K562 (cell line): ENCODE results near the gene TSC1. TPM values are rescaled to one million over a fixed set of nuclear protein-coding genes. Genes with fewer than 3 reads are reported as not detected.

ENCODE experiments used
- ATAC-seq: fragments of 200-7000 bp; cut with Tn5 transposase; 3 replicates; pipeline ENCODE4 v1.9.1; 2020; ENCODE audit warnings: moderate library complexity
- BruUV-seq: library from RNA; stranded (reverse); fragments of 400-500 nt; replicated peaks from 2 replicates; lab custom pipeline; 2021; lab: Mats Ljungman, UMichigan
- CTCF ChIA-PET: fragments of 300-600 bp; formaldehyde crosslinking; extraction: SDS; loops from one replicate; lab custom pipeline; 2021; ENCODE audit warnings: low intra/inter-chr PET ratio; lab: Yijun Ruan, JAX
- POLR2A ChIA-PET: fragments of 300-600, 350-650 bp; sonication (Branson Sonifier 250); formaldehyde crosslinking; extraction: SDS; loops from one replicate; lab custom pipeline; 2021; ENCODE audit warnings: antibody characterized with exemption, inconsistent platforms; lab: Yijun Ruan, JAX
- DNase-seq, 4 experiments: peaks; one replicate each; pipeline versions ENCODE4 v3.0.0 to v3.0.0-alpha.2; 2011 to 2018; ENCODE audit warnings: low spot score in 3 of 4, mixed read lengths in 3 of 4; ENCODE audit errors: extremely low read depth in 1 of 4
- FAIRE-seq: peaks from 2 replicates; lab custom pipeline; 2011; peaks lifted over from hg19 to GRCh38; lab: Jason Lieb, UNC
- H2AFZ ChIP-seq: 2 replicates; pipeline ENCODE4 v1.6.0; 2011; ENCODE audit warnings: low read depth, low read length, control low read depth, inconsistent platforms
- H3K27ac ChIP-seq: fragments of 200-600 bp; 3 replicates; pipeline ENCODE4 v1.8.0; 2011; ENCODE audit warnings: low read depth, mild to moderate bottlenecking, control low read depth, inconsistent platforms, low read length, moderate library complexity, mixed read lengths; ENCODE audit errors: extremely low read depth
- H3K27me3 ChIP-seq, 2 experiments: fragments of 300-600 bp in 1 of 2; 2 replicates in 1 of 2; 3 replicates in 1 of 2; pipeline versions ENCODE4 v1.6.0 to v1.8.0; 2011; ENCODE audit warnings: inconsistent platforms in 2 of 2, low read length in 2 of 2, mild to moderate bottlenecking in 1 of 2, mixed read lengths in 1 of 2, moderate library complexity in 1 of 2; ENCODE audit not compliant: control insufficient read depth in 2 of 2, insufficient read depth in 2 of 2
- H3K36me3 ChIP-seq: fragments of 300-600 bp; 3 replicates; pipeline ENCODE4 v1.8.0; 2011; ENCODE audit warnings: mild to moderate bottlenecking, low read length, inconsistent platforms; ENCODE audit not compliant: control insufficient read depth, insufficient read depth
- H3K4me1 ChIP-seq, 2 experiments: fragments of 200-600 bp in 1 of 2; replicated peaks in 1 of 2; 2 replicates in 1 of 2; 3 replicates in 1 of 2; pipeline versions ENCODE4 v1.5.1 to v1.8.0; 2011; ENCODE audit warnings: inconsistent platforms in 2 of 2, low read length in 2 of 2, mild to moderate bottlenecking in 1 of 2, mixed read lengths in 1 of 2, moderate library complexity in 1 of 2; ENCODE audit not compliant: control insufficient read depth in 2 of 2, insufficient read depth in 2 of 2
- H3K4me2 ChIP-seq: 2 replicates; pipeline ENCODE4 v1.6.1; 2011; ENCODE audit warnings: low read length, control low read depth, inconsistent platforms, mixed read lengths; ENCODE audit not compliant: insufficient read depth
- H3K4me3 ChIP-seq: fragments of 200-600 bp; sonication (generic), shearing (Covaris generic); 2 replicates; pipeline ENCODE4 v1.5.1; 2016; ENCODE audit warnings: control low read depth, inconsistent platforms
- H3K79me2 ChIP-seq: fragments of 200-600 bp; 3 replicates; pipeline ENCODE4 v1.8.0; 2011; ENCODE audit warnings: low read length, inconsistent platforms; ENCODE audit not compliant: control insufficient read depth, insufficient read depth
- H3K9ac ChIP-seq, 2 experiments: 2 replicates each; pipeline versions ENCODE4 v1.6.0 to v1.6.1; 2011; ENCODE audit warnings: low read depth in 2 of 2, low read length in 2 of 2, control low read depth in 1 of 2, inconsistent platforms in 1 of 2, mild to moderate bottlenecking in 1 of 2, mixed read lengths in 1 of 2; ENCODE audit not compliant: insufficient read depth in 1 of 2
- H3K9me1 ChIP-seq: one replicate; pipeline ENCODE4 v1.6.0; 2011; ENCODE audit warnings: inconsistent platforms, mild to moderate bottlenecking, low read length, moderate library complexity; ENCODE audit not compliant: control insufficient read depth, insufficient read depth
- H3K9me3 ChIP-seq: replicated peaks from 2 replicates; pipeline ENCODE4 v1.5.1; 2011; ENCODE audit warnings: low read depth, low read length, inconsistent platforms; ENCODE audit not compliant: control insufficient read depth, insufficient read depth
- H4K20me1 ChIP-seq: replicated peaks from 2 replicates; pipeline ENCODE4 v1.6.1; 2011; ENCODE audit warnings: low read length, inconsistent platforms, mixed read lengths; ENCODE audit not compliant: control insufficient read depth, insufficient read depth
- ASH1L ChIP-seq: fragments of 450-650 bp; IDR thresholded peaks from 2 replicates; pipeline ENCODE4 v1.6.1; 2018; ENCODE audit warnings: borderline replicate concordance, mild to moderate bottlenecking, low read depth; ENCODE audit not compliant: partially characterized antibody
- CTCFL ChIP-seq: IDR thresholded peaks from 2 replicates; pipeline ENCODE4 v1.6.1; 2011; ENCODE audit warnings: borderline replicate concordance, low read depth, mild to moderate bottlenecking, moderate library complexity, low read length; ENCODE audit not compliant: insufficient read depth, poor library complexity, severe bottlenecking
- KDM4B ChIP-seq, 2 experiments: fragments of 450-650 bp in 1 of 2; sonication (generic) in 1 of 2; IDR thresholded peaks; 2 replicates each; pipeline ENCODE4 v1.6.1; 2016 to 2017; ENCODE audit warnings: borderline replicate concordance in 2 of 2, antibody characterized with exemption in 1 of 2, low read depth in 1 of 2, mild to moderate bottlenecking in 1 of 2
- MTA3 ChIP-seq: fragments of 450-650 bp; formaldehyde crosslinking; IDR thresholded peaks from 2 replicates; pipeline ENCODE4 v1.6.1; 2017; ENCODE audit warnings: mild to moderate bottlenecking, borderline replicate concordance
- SMAD2 ChIP-seq: fragments of 150-350 bp; IDR thresholded peaks from 2 replicates; pipeline ENCODE4 v1.6.1; 2014; ENCODE audit warnings: low read depth, mild to moderate bottlenecking, low read length
- USF1 ChIP-seq: sonication (generic); formaldehyde crosslinking; IDR thresholded peaks from 2 replicates; pipeline ENCODE4 v1.9.0; 2022; ENCODE audit warnings: mild to moderate bottlenecking, missing genetic modification reagents
- ZNF140 ChIP-seq: fragments of 250-450 bp; sonication (Bioruptor Pico); IDR thresholded peaks from 2 replicates; pipeline ENCODE4 v1.8.0; 2021; ENCODE audit warnings: moderate library complexity, mild to moderate bottlenecking, inconsistent platforms
- ZSCAN32 ChIP-seq: fragments of 450-650 bp; formaldehyde crosslinking; IDR thresholded peaks from 2 replicates; pipeline ENCODE4 v1.4.0; 2020; ENCODE audit warnings: mild to moderate bottlenecking, moderate library complexity
- WGBS: fragments of 100-300 bp; shearing (Covaris generic); methylation state at CpG from one replicate; pipeline ENCODE4 v1.1.6; 2016; ENCODE audit warnings: low coverage, mixed read lengths; ENCODE audit not compliant: insufficient coverage; ENCODE audit errors: missing lambda C conversion rate; 5-methylcytosine and 5-hydroxymethylcytosine counted together
- in situ Hi-C: fragments of 300-500 bp; cut with MboI; formaldehyde crosslinking; loops from 4 replicates; pipeline ENCODE4 v1.15.0; 2018; ENCODE audit warnings: inconsistent platforms, mixed read lengths
- intact Hi-C: fragments of 100-400 bp; cut with micrococcal nuclease; formaldehyde crosslinking; loops from 2 replicates; pipeline ENCODE4 v1.14.2; 2022
- polyA plus RNA-seq, 8 experiments: library from polyadenylated mRNA; depleted of rRNA in 4 of 8; stranded (reverse) in 5 of 8; unstranded in 3 of 8; fragments of >200 nt; fragmentation: Nextera tagmentation in 2 of 8; fragmentation: Illumina TruSeq in 1 of 8; extraction: Ambion mirVana in 2 of 8; extraction: Trizol in 1 of 8; gene quantifications; 2 replicates each; pipeline versions ENCODE4 v1.2.1 to v1.2.3, GENCODE V29; 2011 to 2014; ENCODE audit warnings: inconsistent platforms in 1 of 8, missing spikeins in 1 of 8
- total RNA-seq, 7 experiments: library from RNA; depleted of rRNA in 6 of 7; stranded (reverse); fragments of >200 nt in 6 of 7; fragmentation: Illumina TruSeq in 2 of 7; extraction: Trizol in 2 of 7; gene quantifications; 2 replicates each; pipeline versions ENCODE4 v1.2.1 to v1.2.3, GENCODE V29; 2011 to 2021; ENCODE audit warnings: low replicate concordance in 1 of 7
- TF ChIP-seq, protein P1 (sequence below): fragments of 450-650 bp; IDR thresholded peaks from 2 replicates; pipeline ENCODE4 v1.7.0; 2016; ENCODE audit warnings: borderline replicate concordance
- TF ChIP-seq, protein P2 (sequence below): sonication (generic); formaldehyde crosslinking; IDR thresholded peaks from 2 replicates; pipeline ENCODE4 v1.8.1; 2023; ENCODE audit warnings: mild to moderate bottlenecking, missing genetic modification reagents
- TF ChIP-seq, protein P3 (sequence below): sonication (generic); formaldehyde crosslinking; IDR thresholded peaks from 2 replicates; pipeline ENCODE4 v1.8.1; 2022; ENCODE audit warnings: missing genetic modification reagents

TSC1 gene
- total and polyA plus RNA-seq, 9 of the 15 experiments (the other 6 are each of a cell fraction or from before 2014, with no cell fraction given), result 6.9 to 37.6 (median 18.6) TPM

DNA sequence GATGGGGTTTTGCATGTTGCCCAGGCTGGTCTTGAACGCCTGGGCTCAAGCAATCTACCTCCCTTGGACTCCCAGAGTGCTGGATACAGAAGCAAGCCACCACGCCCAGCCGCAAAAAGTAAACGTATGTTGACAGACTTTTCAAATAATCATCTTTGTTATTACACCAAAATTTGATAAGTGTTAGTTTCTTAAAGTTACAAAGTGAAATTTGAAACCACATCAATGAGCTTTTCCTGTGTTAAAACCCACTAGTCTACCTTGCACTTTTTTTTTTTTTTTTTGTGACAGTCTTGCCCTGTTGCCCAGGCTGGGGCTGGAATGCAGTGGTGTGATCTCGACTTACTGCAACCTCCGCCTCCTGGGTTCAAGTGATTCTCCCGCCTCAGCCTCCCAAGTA is 35.8 kb downstream of the TSC1 start:
- H3K9ac ChIP-seq, result no peak overlapping the region
- H3K79me2 ChIP-seq, result no peaks in the 10 kb centered on the region
- in situ Hi-C loops, result no loop called here
- peaks cover 42% of the 10 kb centered on the region for H3K36me3 ChIP-seq
- intact Hi-C loops, result loop anchor here (2.0 to 10.0 kb wide), 2 partner anchors 24 to 66 kb away; partner anchors contain the start of gene GFI1B
- no peaks in the 10 kb centered on the region for H3K27me3 ChIP-seq
- FAIRE-seq, result no peak
- no peaks in the 10 kb centered on the region for H4K20me1 ChIP-seq
- no peak for DNase-seq
- ChIA-PET CTCF (interaction anchor here (0.7 kb wide), 1 partner anchor 1166 kb away, joined by 4 read pairs; no protein-coding TSS in a partner anchor), POLR2A (interaction anchor here (1.1 to 1.6 kb wide), 3 partner anchors 11 to 27 kb away, joined by 3 to 4 read pairs (median 3); no protein-coding TSS in a partner anchor)
- no peaks in the 10 kb centered on the region for H3K9me1 ChIP-seq
- BruUV-seq, result no TSS peak
- H3K4me2 ChIP-seq, result no peak overlapping the region
- H2AFZ ChIP-seq, result no peak overlapping the region
- no peak for ATAC-seq
- no peak overlapping the region for H3K4me3 ChIP-seq
- no peaks in the 10 kb centered on the region for H3K9me3 ChIP-seq
- H3K27ac ChIP-seq, result no peak overlapping the region
- 80% methylated on average over 7 of the region's 7 CpGs for WGBS
- H3K4me1 ChIP-seq, result no peaks in the 10 kb centered on the region
- TF ChIP-seq ZNF140 (CRISPR knock-in tag), result no peak
- no peak for TF ChIP-seq ASH1L
- no peak for TF ChIP-seq MTA3
- TF ChIP-seq CTCFL, result no peak
- TF ChIP-seq USF1, result no peak
- TF ChIP-seq, protein P1, sequence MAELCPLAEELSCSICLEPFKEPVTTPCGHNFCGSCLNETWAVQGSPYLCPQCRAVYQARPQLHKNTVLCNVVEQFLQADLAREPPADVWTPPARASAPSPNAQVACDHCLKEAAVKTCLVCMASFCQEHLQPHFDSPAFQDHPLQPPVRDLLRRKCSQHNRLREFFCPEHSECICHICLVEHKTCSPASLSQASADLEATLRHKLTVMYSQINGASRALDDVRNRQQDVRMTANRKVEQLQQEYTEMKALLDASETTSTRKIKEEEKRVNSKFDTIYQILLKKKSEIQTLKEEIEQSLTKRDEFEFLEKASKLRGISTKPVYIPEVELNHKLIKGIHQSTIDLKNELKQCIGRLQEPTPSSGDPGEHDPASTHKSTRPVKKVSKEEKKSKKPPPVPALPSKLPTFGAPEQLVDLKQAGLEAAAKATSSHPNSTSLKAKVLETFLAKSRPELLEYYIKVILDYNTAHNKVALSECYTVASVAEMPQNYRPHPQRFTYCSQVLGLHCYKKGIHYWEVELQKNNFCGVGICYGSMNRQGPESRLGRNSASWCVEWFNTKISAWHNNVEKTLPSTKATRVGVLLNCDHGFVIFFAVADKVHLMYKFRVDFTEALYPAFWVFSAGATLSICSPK, result no peak
- TF ChIP-seq, protein P2, sequence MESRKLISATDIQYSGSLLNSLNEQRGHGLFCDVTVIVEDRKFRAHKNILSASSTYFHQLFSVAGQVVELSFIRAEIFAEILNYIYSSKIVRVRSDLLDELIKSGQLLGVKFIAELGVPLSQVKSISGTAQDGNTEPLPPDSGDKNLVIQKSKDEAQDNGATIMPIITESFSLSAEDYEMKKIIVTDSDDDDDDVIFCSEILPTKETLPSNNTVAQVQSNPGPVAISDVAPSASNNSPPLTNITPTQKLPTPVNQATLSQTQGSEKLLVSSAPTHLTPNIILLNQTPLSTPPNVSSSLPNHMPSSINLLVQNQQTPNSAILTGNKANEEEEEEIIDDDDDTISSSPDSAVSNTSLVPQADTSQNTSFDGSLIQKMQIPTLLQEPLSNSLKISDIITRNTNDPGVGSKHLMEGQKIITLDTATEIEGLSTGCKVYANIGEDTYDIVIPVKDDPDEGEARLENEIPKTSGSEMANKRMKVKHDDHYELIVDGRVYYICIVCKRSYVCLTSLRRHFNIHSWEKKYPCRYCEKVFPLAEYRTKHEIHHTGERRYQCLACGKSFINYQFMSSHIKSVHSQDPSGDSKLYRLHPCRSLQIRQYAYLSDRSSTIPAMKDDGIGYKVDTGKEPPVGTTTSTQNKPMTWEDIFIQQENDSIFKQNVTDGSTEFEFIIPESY (CRISPR knock-in tag), result no peak
- TF ChIP-seq, protein P3, sequence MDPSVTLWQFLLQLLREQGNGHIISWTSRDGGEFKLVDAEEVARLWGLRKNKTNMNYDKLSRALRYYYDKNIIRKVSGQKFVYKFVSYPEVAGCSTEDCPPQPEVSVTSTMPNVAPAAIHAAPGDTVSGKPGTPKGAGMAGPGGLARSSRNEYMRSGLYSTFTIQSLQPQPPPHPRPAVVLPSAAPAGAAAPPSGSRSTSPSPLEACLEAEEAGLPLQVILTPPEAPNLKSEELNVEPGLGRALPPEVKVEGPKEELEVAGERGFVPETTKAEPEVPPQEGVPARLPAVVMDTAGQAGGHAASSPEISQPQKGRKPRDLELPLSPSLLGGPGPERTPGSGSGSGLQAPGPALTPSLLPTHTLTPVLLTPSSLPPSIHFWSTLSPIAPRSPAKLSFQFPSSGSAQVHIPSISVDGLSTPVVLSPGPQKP (CRISPR knock-in tag), result no peak
- no peak for TF ChIP-seq KDM4B (IDR thresholded peaks at IDR 0.05; ENCODE audit: borderline replicate concordance in 2 of 2, low read depth in 1 of 2)
- TF ChIP-seq SMAD2, result no peak
- TF ChIP-seq ZSCAN32 (CRISPR knock-in tag), result no peak
